ENCODE measurements around the gene HERC2.

GRCh38 chr15:28264166-28264565 is 57.8 kb downstream of the HERC2 start:
- TF ChIP-seq, protein P1, sequence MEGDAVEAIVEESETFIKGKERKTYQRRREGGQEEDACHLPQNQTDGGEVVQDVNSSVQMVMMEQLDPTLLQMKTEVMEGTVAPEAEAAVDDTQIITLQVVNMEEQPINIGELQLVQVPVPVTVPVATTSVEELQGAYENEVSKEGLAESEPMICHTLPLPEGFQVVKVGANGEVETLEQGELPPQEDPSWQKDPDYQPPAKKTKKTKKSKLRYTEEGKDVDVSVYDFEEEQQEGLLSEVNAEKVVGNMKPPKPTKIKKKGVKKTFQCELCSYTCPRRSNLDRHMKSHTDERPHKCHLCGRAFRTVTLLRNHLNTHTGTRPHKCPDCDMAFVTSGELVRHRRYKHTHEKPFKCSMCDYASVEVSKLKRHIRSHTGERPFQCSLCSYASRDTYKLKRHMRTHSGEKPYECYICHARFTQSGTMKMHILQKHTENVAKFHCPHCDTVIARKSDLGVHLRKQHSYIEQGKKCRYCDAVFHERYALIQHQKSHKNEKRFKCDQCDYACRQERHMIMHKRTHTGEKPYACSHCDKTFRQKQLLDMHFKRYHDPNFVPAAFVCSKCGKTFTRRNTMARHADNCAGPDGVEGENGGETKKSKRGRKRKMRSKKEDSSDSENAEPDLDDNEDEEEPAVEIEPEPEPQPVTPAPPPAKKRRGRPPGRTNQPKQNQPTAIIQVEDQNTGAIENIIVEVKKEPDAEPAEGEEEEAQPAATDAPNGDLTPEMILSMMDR (IDR thresholded peaks at IDR 0.05) = no peak
- no peak for TF ChIP-seq POLR2AphosphoS5 (IDR thresholded peaks at IDR 0.05)
- TF ChIP-seq POLR2A (IDR thresholded peaks at IDR 0.05) = no peak

All from stomach (tissue), 4 donors.